H9 (cell line): Measurements from ENCODE around the gene LRRK2. TPM values are rescaled to one million over a fixed set of nuclear protein-coding genes. Genes with fewer than 3 reads are reported as not detected.

Experiments used
- DNase-seq: peaks from one replicate; pipeline ENCODE4 v3.0.0-alpha.2; 2017
- H2AFZ ChIP-seq: one replicate; pipeline ENCODE4 v1.6.1; 2013; ENCODE audit warnings: mild to moderate bottlenecking, low read length, control low read depth, moderate library complexity
- H2AK5ac ChIP-seq: 2 replicates; pipeline ENCODE4 v1.6.1; 2013; ENCODE audit warnings: low read length, control low read depth, mixed read lengths; ENCODE audit not compliant: insufficient read length
- H2BK120ac ChIP-seq: one replicate; pipeline ENCODE4 v1.6.1; 2013; ENCODE audit warnings: low read depth, mild to moderate bottlenecking, low read length, control low read depth, inconsistent platforms; ENCODE audit not compliant: poor library complexity, severe bottlenecking
- H2BK12ac ChIP-seq: 2 replicates; pipeline ENCODE4 v1.6.1; 2013; ENCODE audit warnings: low read length, control low read depth, mixed read lengths, low read depth; ENCODE audit not compliant: insufficient read length
- H2BK15ac ChIP-seq: 2 replicates; pipeline ENCODE4 v1.6.1; 2013; ENCODE audit warnings: low read depth, low read length, control low read depth
- H2BK20ac ChIP-seq: one replicate; pipeline ENCODE4 v1.6.1; 2013; ENCODE audit warnings: low read depth, mild to moderate bottlenecking, low read length, control low read depth, inconsistent platforms; ENCODE audit not compliant: poor library complexity, severe bottlenecking
- H2BK5ac ChIP-seq: 2 replicates; pipeline ENCODE4 v1.6.1; 2013; ENCODE audit warnings: low read length, control low read depth, mixed read lengths; ENCODE audit not compliant: insufficient read length
- H3K14ac ChIP-seq: 2 replicates; pipeline ENCODE4 v1.6.1; 2013; ENCODE audit warnings: low read length, control low read depth; ENCODE audit not compliant: insufficient read depth
- H3K18ac ChIP-seq: 2 replicates; pipeline ENCODE4 v1.6.1; 2013; ENCODE audit warnings: low read depth, mild to moderate bottlenecking, mixed read lengths, low read length, control low read depth; ENCODE audit not compliant: insufficient read length
- H3K23ac ChIP-seq: 2 replicates; pipeline ENCODE4 v1.6.1; 2013; ENCODE audit warnings: low read length, control low read depth, mixed read lengths, low read depth; ENCODE audit not compliant: insufficient read length
- H3K23me2 ChIP-seq: 2 replicates; pipeline ENCODE4 v1.6.1; 2013; ENCODE audit warnings: low read depth, mild to moderate bottlenecking, mixed read lengths, low read length, control low read depth; ENCODE audit not compliant: insufficient read length, poor library complexity, severe bottlenecking
- H3K27ac ChIP-seq: 2 replicates; pipeline ENCODE4 v1.5.1; 2013; ENCODE audit warnings: low read length, control low read depth, mixed read lengths, low read depth; ENCODE audit not compliant: insufficient read length
- H3K27me3 ChIP-seq: 2 replicates; pipeline ENCODE4 v1.6.1; 2013; ENCODE audit warnings: low read length, control low read depth, inconsistent platforms; ENCODE audit not compliant: insufficient read depth
- H3K4ac ChIP-seq: 2 replicates; pipeline ENCODE4 v1.6.1; 2013; ENCODE audit warnings: low read depth, mild to moderate bottlenecking, control low read depth, inconsistent platforms, low read length, moderate library complexity
- H3K4me1 ChIP-seq: 2 replicates; pipeline ENCODE4 v1.6.1; 2013; ENCODE audit warnings: low read length, control low read depth, inconsistent platforms; ENCODE audit not compliant: insufficient read depth
- H3K4me2 ChIP-seq: 2 replicates; pipeline ENCODE4 v1.6.1; 2013; ENCODE audit warnings: low read length, control low read depth, mixed read lengths; ENCODE audit not compliant: insufficient read length, insufficient read depth
- H3K56ac ChIP-seq: 2 replicates; pipeline ENCODE4 v1.6.1; 2013; ENCODE audit warnings: low read depth, mild to moderate bottlenecking, mixed read lengths, low read length, control low read depth; ENCODE audit not compliant: insufficient read length
- H3K79me1 ChIP-seq: 2 replicates; pipeline ENCODE4 v1.6.1; 2013; ENCODE audit warnings: low read depth, mild to moderate bottlenecking, moderate library complexity, low read length, control low read depth, inconsistent platforms; ENCODE audit not compliant: insufficient read depth, poor library complexity, severe bottlenecking
- H3K79me2 ChIP-seq: 2 replicates; pipeline ENCODE4 v1.6.1; 2013; ENCODE audit warnings: low read length, control low read depth, inconsistent platforms; ENCODE audit not compliant: insufficient read depth
- H3K9ac ChIP-seq: 2 replicates; pipeline ENCODE4 v1.6.1; 2013; ENCODE audit warnings: low read length, control low read depth, mixed read lengths; ENCODE audit not compliant: insufficient read length; ENCODE audit errors: extremely low read depth
- H3K9me3 ChIP-seq: one replicate; pipeline ENCODE4 v1.6.1; 2013; ENCODE audit warnings: low read depth, low read length, inconsistent platforms; ENCODE audit not compliant: control insufficient read depth
- H3T11ph ChIP-seq: one replicate; pipeline ENCODE4 v1.6.1; 2013; ENCODE audit warnings: mild to moderate bottlenecking, low read length, control low read depth, inconsistent platforms
- H4K20me1 ChIP-seq: one replicate; pipeline ENCODE4 v1.6.1; 2013; ENCODE audit not compliant: control insufficient read depth, insufficient read length, insufficient read depth
- H4K5ac ChIP-seq: 2 replicates; pipeline ENCODE4 v1.6.1; 2013; ENCODE audit warnings: low read depth, mild to moderate bottlenecking, mixed read lengths, low read length, control low read depth; ENCODE audit not compliant: insufficient read length
- H4K8ac ChIP-seq: replicated peaks from 2 replicates; pipeline ENCODE4 v1.6.1; 2013; ENCODE audit warnings: low read length, control low read depth, mixed read lengths, low read depth; ENCODE audit not compliant: insufficient read length
- H4K91ac ChIP-seq: 2 replicates; pipeline ENCODE4 v1.6.1; 2013; ENCODE audit warnings: low read depth, mild to moderate bottlenecking, moderate library complexity, mixed read lengths, low read length, control low read depth; ENCODE audit not compliant: insufficient read length
- H3K27ac Mint-ChIP-seq, 3 experiments: 2 replicates in 2 of 3; 3 replicates in 1 of 3; pipeline ENCODE4 v1.8.0; 2020 to 2021; ENCODE audit warnings: mixed read lengths in 3 of 3, mild to moderate bottlenecking in 1 of 3, moderate library complexity in 1 of 3
- H3K27me3 Mint-ChIP-seq: 2 replicates; pipeline ENCODE4 v1.8.0; 2021; ENCODE audit warnings: low read depth, mild to moderate bottlenecking, moderate library complexity, mixed read lengths
- H3K36me3 Mint-ChIP-seq, 3 experiments: 2 replicates in 2 of 3; 3 replicates in 1 of 3; pipeline ENCODE4 v1.8.0; 2020 to 2021; ENCODE audit warnings: low read depth in 3 of 3, mixed read lengths in 3 of 3; ENCODE audit not compliant: insufficient read depth in 1 of 3
- H3K4me1 Mint-ChIP-seq, 2 experiments: 2 replicates each; pipeline ENCODE4 v1.8.0; 2020; ENCODE audit warnings: mixed read lengths in 2 of 2
- H3K4me3 Mint-ChIP-seq, 2 experiments: 2 replicates in 1 of 2; 3 replicates in 1 of 2; pipeline ENCODE4 v1.8.0; 2020 to 2021; ENCODE audit warnings: mild to moderate bottlenecking in 2 of 2, mixed read lengths in 2 of 2, moderate library complexity in 1 of 2
- H3K9me3 Mint-ChIP-seq, 2 experiments: 2 replicates in 1 of 2; 3 replicates in 1 of 2; pipeline ENCODE4 v1.8.0; 2020; ENCODE audit warnings: mild to moderate bottlenecking in 2 of 2, mixed read lengths in 2 of 2, moderate library complexity in 1 of 2
- WGBS: extraction: QIAGEN DNeasy Blood & Tissue Kit; methylation state at CpG from one replicate; pipeline ENCODE4 v1.1.7; 2013; ENCODE audit warnings: missing lambda C conversion rate, low lambda C conversion rate, mixed read lengths; ENCODE audit not compliant: insufficient read length; ENCODE audit errors: extremely low coverage; 5-methylcytosine and 5-hydroxymethylcytosine counted together
- total RNA-seq: library from RNA; stranded (reverse); gene quantifications from 2 replicates; pipeline ENCODE4 v1.2.1, GENCODE V29; 2021
- TF ChIP-seq, protein P1 (sequence below): fragments of 200-600 bp; sonication (generic); conservative IDR thresholded peaks from 3 replicates; pipeline ENCODE4 v1.8.0; 2021; ENCODE audit warnings: antibody characterized with exemption, mild to moderate bottlenecking

The LRRK2 gene
- total RNA-seq, 1 experiment from 2014 or later = 0.17 TPM

DNA sequence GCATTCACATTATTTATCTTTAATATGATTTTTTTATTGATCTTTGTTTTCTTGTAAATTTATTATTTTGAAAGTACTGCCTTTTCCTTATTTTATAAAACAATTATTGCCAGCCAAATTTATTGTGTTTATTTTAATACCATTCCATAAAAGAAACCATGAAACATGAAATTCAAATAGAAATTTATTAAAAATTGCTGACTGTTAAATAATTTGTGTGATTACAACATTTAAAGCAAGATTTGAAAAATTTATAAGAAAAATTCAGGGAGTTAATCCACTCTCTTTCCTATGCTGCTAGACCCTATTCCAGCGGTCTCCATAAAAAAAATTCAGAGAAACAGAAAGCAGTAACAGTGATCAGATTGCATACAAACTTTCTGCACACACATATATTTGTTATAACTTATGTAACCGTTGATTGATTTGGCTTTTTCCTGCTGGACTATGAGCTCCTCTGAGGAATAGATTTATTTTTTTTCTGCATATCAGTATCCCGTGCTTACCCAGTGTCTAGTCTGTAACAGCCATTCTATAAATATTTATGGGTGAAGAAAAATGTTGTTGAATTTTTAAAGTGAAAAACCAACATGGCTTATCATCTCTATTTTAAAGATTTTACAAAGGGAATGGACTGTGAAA is 68.1 kb downstream of the LRRK2 start:
- H2AFZ ChIP-seq = no peak overlapping the region
- H3K4ac ChIP-seq = no peak overlapping the region
- Mint-ChIP-seq H3K27ac (no peak overlapping the region), H3K36me3 (0 out of 7 replicates have a peak, but pooled peaks cover 0 to 4% (median 1%) of the 10 kb centered on the region in 3 experiments), H3K4me3 (no peak overlapping the region), H3K27me3 (no peaks in the 10 kb centered on the region), H3K4me1 (no peaks in the 10 kb centered on the region), H3K9me3 (peaks cover 4% of the 10 kb centered on the region in 2 experiments; a peak in 4 of 5 replicates)
- H3K9me3 ChIP-seq = no peaks in the 10 kb centered on the region
- no peak overlapping the region for H2BK15ac ChIP-seq
- no peaks in the 10 kb centered on the region for H3K27me3 ChIP-seq
- H3K4me2 ChIP-seq = no peak overlapping the region
- no peak overlapping the region for H2BK120ac ChIP-seq
- H3K23ac ChIP-seq = no peak overlapping the region
- H4K5ac ChIP-seq = no peak overlapping the region
- H3K4me1 ChIP-seq = no peaks in the 10 kb centered on the region
- no peak overlapping the region for H2BK5ac ChIP-seq
- no peaks in the 10 kb centered on the region for H3K79me1 ChIP-seq
- no peaks in the 10 kb centered on the region for H3K79me2 ChIP-seq
- no peak overlapping the region for H2BK12ac ChIP-seq
- H3T11ph ChIP-seq = no peak overlapping the region
- whole genome bisulfite sequencing = no CpG with 5 or more reads among the region's 3 CpGs
- no peak overlapping the region for H3K27ac ChIP-seq
- no peaks in the 10 kb centered on the region for H4K20me1 ChIP-seq
- DNase-seq = no peak
- no peak overlapping the region for H2AK5ac ChIP-seq
- TF ChIP-seq, protein P1, sequence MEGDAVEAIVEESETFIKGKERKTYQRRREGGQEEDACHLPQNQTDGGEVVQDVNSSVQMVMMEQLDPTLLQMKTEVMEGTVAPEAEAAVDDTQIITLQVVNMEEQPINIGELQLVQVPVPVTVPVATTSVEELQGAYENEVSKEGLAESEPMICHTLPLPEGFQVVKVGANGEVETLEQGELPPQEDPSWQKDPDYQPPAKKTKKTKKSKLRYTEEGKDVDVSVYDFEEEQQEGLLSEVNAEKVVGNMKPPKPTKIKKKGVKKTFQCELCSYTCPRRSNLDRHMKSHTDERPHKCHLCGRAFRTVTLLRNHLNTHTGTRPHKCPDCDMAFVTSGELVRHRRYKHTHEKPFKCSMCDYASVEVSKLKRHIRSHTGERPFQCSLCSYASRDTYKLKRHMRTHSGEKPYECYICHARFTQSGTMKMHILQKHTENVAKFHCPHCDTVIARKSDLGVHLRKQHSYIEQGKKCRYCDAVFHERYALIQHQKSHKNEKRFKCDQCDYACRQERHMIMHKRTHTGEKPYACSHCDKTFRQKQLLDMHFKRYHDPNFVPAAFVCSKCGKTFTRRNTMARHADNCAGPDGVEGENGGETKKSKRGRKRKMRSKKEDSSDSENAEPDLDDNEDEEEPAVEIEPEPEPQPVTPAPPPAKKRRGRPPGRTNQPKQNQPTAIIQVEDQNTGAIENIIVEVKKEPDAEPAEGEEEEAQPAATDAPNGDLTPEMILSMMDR = no peak
- no peaks in the 10 kb centered on the region for H3K23me2 ChIP-seq
- H3K14ac ChIP-seq = no peak overlapping the region
- H3K18ac ChIP-seq = no peak overlapping the region
- H3K56ac ChIP-seq = no peak overlapping the region
- no peak overlapping the region for H4K8ac ChIP-seq
- no peak overlapping the region for H4K91ac ChIP-seq
- H3K9ac ChIP-seq = no peak overlapping the region
- H2BK20ac ChIP-seq = no peak overlapping the region
